ENCODE results near the gene MUC6. TPM values are rescaled to one million over a fixed set of nuclear protein-coding genes. Genes with fewer than 3 reads are reported as not detected.

MUC6 gene
- total RNA-seq, 1 experiment from 2014 or later, result not detected

DNA sequence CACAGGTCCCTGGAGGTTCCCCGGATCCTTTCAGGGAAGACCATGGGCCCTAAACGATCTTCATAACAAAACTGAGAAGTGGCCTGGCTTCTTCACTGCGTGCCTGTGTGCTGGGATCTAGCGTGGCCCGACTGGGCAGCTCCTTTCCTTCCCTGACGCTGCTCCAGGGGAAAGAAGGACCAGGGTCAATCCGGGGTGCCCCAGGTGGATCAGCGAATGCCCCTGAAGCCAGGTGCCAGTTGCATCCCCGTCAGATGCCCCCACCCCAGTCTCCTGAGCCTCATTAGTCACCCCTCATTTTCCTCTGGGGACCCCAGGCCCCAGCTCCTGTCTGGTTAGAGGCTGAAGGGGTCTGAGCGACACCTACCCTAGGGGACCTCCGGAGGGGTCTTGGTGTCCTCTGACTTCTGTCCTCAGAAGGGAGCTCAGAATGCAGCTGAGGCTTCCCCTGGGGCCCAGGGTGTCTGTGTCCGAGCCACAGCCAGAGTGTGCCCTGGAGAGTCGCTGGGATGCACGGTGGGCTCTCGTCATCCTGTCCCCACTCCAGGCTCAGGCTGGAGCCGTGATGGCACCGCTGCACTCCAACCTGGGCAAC, 18.7 kb upstream of the MUC6 start:
- Histone ChIP-seq H3K9me3 (ENCODE audit: control insufficient read depth, low read depth, low read length) (no peaks in the 10 kb centered on the region), H3K4me2 (ENCODE audit: insufficient read depth, insufficient read length, low read length) (no peak overlapping the region), H3K9ac (ENCODE audit: extremely low read depth, insufficient read length, low read length) (no peak overlapping the region), H2BK5ac (ENCODE audit: insufficient read length, low read length) (no peak overlapping the region), H3K79me1 (ENCODE audit: insufficient read depth, low read depth, low read length, poor library complexity, severe bottlenecking) (no peaks in the 10 kb centered on the region), H2AK5ac (ENCODE audit: insufficient read length, low read length) (no peak overlapping the region), H3K18ac (ENCODE audit: insufficient read length, low read depth, low read length) (no peak overlapping the region), H3K27ac (ENCODE audit: insufficient read length, low read depth, low read length) (no peak overlapping the region), H2BK15ac (ENCODE audit: low read depth, low read length) (no peak overlapping the region), H3K4ac (ENCODE audit: low read depth, low read length) (no peak overlapping the region), H3K4me1 (ENCODE audit: insufficient read depth, low read length) (no peaks in the 10 kb centered on the region), H2BK12ac (ENCODE audit: insufficient read length, low read depth, low read length) (no peak overlapping the region), H3K56ac (ENCODE audit: insufficient read length, low read depth, low read length) (no peak overlapping the region), H4K5ac (ENCODE audit: insufficient read length, low read depth, low read length) (no peak overlapping the region), H4K20me1 (ENCODE audit: control insufficient read depth, insufficient read depth, insufficient read length) (no peaks in the 10 kb centered on the region), H2BK120ac (ENCODE audit: low read depth, low read length, poor library complexity, severe bottlenecking) (no peak overlapping the region), H3K27me3 (ENCODE audit: insufficient read depth, low read length) (no peaks in the 10 kb centered on the region), H3K79me2 (ENCODE audit: insufficient read depth, low read length) (no peaks in the 10 kb centered on the region), H4K91ac (ENCODE audit: insufficient read length, low read depth, low read length) (no peak overlapping the region), H2BK20ac (ENCODE audit: low read depth, low read length, poor library complexity, severe bottlenecking) (no peak overlapping the region), H2AFZ (ENCODE audit: low read length) (no peak overlapping the region), H3K23ac (ENCODE audit: insufficient read length, low read depth, low read length) (no peak overlapping the region), H3T11ph (ENCODE audit: low read length) (no peak overlapping the region), H3K23me2 (ENCODE audit: insufficient read length, low read depth, low read length, poor library complexity, severe bottlenecking) (no peaks in the 10 kb centered on the region), H3K14ac (ENCODE audit: insufficient read depth, low read length) (no peak overlapping the region), H4K8ac (replicated peaks; ENCODE audit: insufficient read length, low read depth, low read length) (no peak overlapping the region)
- Mint-ChIP-seq H3K4me1 (peaks cover 0 to 9% of the 10 kb centered on the region in 2 experiments; a peak in 2 of 4 replicates), H3K27ac (no peak overlapping the region), H3K9me3 (peaks cover 0 to 3% of the 10 kb centered on the region in 2 experiments; a peak in 1 of 5 replicates), H3K27me3 (ENCODE audit: low read depth) (peaks cover 12% of the 10 kb centered on the region), H3K4me3 (no peak overlapping the region), H3K36me3 (ENCODE audit: insufficient read depth in 1 of 3, low read depth in 3 of 3) (no peaks in the 10 kb centered on the region; a peak in 1 of 7 replicates)
- no CpG with 5 or more reads among the region's 17 CpGs for WGBS (ENCODE audit: extremely low coverage, insufficient read length, low lambda C conversion rate)
- DNase-seq, result no peak
- TF ChIP-seq, protein P1, sequence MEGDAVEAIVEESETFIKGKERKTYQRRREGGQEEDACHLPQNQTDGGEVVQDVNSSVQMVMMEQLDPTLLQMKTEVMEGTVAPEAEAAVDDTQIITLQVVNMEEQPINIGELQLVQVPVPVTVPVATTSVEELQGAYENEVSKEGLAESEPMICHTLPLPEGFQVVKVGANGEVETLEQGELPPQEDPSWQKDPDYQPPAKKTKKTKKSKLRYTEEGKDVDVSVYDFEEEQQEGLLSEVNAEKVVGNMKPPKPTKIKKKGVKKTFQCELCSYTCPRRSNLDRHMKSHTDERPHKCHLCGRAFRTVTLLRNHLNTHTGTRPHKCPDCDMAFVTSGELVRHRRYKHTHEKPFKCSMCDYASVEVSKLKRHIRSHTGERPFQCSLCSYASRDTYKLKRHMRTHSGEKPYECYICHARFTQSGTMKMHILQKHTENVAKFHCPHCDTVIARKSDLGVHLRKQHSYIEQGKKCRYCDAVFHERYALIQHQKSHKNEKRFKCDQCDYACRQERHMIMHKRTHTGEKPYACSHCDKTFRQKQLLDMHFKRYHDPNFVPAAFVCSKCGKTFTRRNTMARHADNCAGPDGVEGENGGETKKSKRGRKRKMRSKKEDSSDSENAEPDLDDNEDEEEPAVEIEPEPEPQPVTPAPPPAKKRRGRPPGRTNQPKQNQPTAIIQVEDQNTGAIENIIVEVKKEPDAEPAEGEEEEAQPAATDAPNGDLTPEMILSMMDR (conservative IDR thresholded peaks at IDR 0.05), result no peak

Measured in H9 (cell line).